ENCODE measurements around the gene ABTB1.
"Not testable (repeated sequence)": the region's sequence is repeated elsewhere in the genome, so short reads cannot be mapped to it uniquely, and the experiment has no call there.

ABTB1 gene

GRCh38 chr3:127680798-127681221 lies 8.1 kb downstream of the ABTB1 start:
- TF ChIP-seq CTCF (IDR thresholded peaks at IDR 0.05; ENCODE audit: insufficient read depth, low read depth, low read length, missing control alignments) = no peak
- DNase-seq (ENCODE audit: low read depth) = no peak
- H3K4me3 ChIP-seq (ENCODE audit: low read depth, low read length) = no peak overlapping the region

GRCh38 chr3:127682175-127682554 lies 9.4 kb downstream of the ABTB1 start:
- H3K4me3 ChIP-seq (ENCODE audit: low read depth, low read length); DNase-seq (ENCODE audit: low read depth): not testable (repeated sequence)

- no peak for TF ChIP-seq CTCF (IDR thresholded peaks at IDR 0.05; ENCODE audit: insufficient read depth, low read depth, low read length, missing control alignments)
- H3K4me3 ChIP-seq (ENCODE audit: low read depth, low read length) = no peak overlapping the region
- no peak for DNase-seq (ENCODE audit: low read depth)
These were observed 9.8 kb downstream of the ABTB1 start for GRCh38 chr3:127682561-127682960.

- no peak for TF ChIP-seq CTCF (IDR thresholded peaks at IDR 0.05; ENCODE audit: insufficient read depth, low read depth, low read length, missing control alignments)
- H3K4me3 ChIP-seq (ENCODE audit: low read depth, low read length) = no peak overlapping the region
- no peak for DNase-seq (ENCODE audit: low read depth)
These were observed 12.3 kb downstream of the ABTB1 start for GRCh38 chr3:127684871-127685707.

- no peak for TF ChIP-seq CTCF (IDR thresholded peaks at IDR 0.05; ENCODE audit: insufficient read depth, low read depth, low read length, missing control alignments)
- DNase-seq (ENCODE audit: low read depth) = no peak
These were observed 13.2 kb downstream of the ABTB1 start for GRCh38 chr3:127685708-127686511.

GRCh38 chr3:127686512-127686894 lies 13.8 kb downstream of the ABTB1 start:
- no peak overlapping the region for H3K4me3 ChIP-seq (ENCODE audit: low read depth, low read length)
- no peak for TF ChIP-seq CTCF (IDR thresholded peaks at IDR 0.05; ENCODE audit: insufficient read depth, low read depth, low read length, missing control alignments)

More at GRCh38 chr3:127685708-127686511, 13.2 kb downstream of the ABTB1 start:
- H3K4me3 ChIP-seq (ENCODE audit: low read depth, low read length) = no peak overlapping the region

GRCh38 chr3:127687228-127687737 lies 14.5 kb downstream of the ABTB1 start:
- no peak overlapping the region for H3K4me3 ChIP-seq (ENCODE audit: low read depth, low read length)
- DNase-seq (ENCODE audit: low read depth) = no peak
- TF ChIP-seq CTCF (IDR thresholded peaks at IDR 0.05; ENCODE audit: insufficient read depth, low read depth, low read length, missing control alignments) = no peak

More at GRCh38 chr3:127686512-127686894, 13.8 kb downstream of the ABTB1 start:
- no peak for DNase-seq (ENCODE audit: low read depth)

All from GM12865 (cell line).